Cortex of kidney (tissue), 1 donor: ENCODE data around the gene VDAC1.
"Not testable (repeated sequence)": the region's sequence is repeated elsewhere in the genome, so short reads cannot be mapped to it uniquely, and the experiment has no call there.

Experiments
- DNase-seq: peaks from one replicate; lab custom pipeline; 2025; lab: John Stamatoyannopoulos, UW

Gene VDAC1

GRCh38 chr5:133967698-133968203 lies 37.0 kb downstream of the VDAC1 start:
- no peak for DNase-seq

DNA sequence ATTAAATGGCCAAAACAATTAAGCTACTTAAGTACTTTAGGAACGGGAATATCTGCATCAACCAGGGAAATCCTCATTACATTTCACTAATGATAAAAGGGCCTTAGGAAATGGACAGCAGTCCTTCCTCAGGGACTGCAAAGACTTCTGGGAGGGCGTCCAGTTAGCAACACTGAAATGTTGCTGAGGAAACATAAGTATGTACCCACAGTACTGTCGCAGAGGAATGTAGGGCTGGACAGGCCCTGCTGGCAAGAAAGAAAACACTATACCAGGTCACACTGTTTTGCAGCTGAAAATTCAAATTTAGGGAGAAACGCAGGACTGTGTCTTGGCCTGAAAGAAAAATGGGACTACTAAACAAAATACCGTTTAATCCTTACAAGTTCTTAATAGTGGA lies 37.7 kb downstream of the VDAC1 start:
- DNase-seq = no peak

DNA sequence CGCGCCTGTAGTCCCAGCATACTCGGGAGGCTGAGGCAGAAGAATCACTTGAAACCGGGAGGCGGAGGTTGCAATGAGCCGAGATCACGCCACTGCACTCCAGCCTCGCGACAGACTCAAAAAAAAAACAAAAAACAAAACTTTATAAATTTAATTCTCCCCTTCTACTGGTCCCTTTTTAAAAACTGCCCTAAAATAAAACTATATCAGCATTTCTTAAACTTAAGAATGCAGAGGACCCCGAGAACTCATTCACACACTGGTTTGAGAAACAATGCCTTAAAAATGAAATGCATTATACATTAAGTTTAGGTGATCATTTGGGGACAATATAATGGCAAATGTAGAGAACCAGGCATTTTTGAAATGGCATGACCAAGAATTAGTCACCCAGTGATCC lies 38.7 kb downstream of the VDAC1 start:
- no peak for DNase-seq

GRCh38 chr5:133963493-133964128 lies 41.2 kb downstream of the VDAC1 start:
- no peak for DNase-seq

- DNase-seq = no peak
Observed at GRCh38 chr5:133962801-133963476, 41.8 kb downstream of the VDAC1 start.

- no peak for DNase-seq
Observed at GRCh38 chr5:133962131-133962530, 42.6 kb downstream of the VDAC1 start.

DNA sequence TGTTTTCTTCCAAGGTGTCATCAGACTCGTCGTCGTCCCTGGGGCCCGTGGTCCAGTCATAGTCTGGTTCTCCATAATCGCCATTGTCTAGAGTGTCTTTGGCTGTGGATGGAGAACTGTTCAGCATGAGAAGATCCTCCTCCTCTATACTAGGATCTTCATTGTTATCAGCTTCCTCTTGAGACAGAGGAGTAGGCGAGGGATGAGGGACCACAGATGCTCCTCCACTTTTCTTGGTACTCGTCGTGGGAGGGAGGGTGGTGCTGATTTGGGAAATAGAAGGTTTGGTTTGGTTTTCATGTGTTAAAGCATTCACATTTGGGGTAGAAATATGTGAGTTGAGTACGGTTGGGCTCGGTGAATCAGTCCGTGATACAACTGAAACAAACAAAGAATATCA lies 45.1 kb downstream of the VDAC1 start:
- no peak for DNase-seq

GRCh38 chr5:133957591-133957990 lies 47.2 kb downstream of the VDAC1 start:
- DNase-seq = no peak

DNA sequence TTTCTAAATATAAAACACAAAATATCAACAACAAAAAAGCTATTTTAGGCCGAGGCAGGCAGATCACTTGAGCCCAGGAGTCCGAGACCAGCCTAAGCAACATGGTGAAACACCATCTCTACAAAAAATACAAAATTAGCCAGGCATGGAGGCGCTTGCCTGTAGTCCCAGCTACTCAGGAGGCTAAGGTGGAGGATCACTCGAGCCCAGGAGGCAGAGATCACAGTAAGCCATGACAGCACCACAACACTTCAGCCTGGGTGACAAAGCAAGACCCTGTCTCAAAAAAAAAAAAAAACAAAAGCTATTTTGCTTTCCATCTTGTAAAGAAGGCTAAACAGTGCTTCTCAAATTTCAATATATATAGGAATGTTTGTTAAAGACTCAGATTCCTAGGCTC lies 47.7 kb downstream of the VDAC1 start:
- no peak for DNase-seq

- DNase-seq = not testable (repeated sequence)
Observed at GRCh38 chr5:133956196-133956595, 48.6 kb downstream of the VDAC1 start.

DNA sequence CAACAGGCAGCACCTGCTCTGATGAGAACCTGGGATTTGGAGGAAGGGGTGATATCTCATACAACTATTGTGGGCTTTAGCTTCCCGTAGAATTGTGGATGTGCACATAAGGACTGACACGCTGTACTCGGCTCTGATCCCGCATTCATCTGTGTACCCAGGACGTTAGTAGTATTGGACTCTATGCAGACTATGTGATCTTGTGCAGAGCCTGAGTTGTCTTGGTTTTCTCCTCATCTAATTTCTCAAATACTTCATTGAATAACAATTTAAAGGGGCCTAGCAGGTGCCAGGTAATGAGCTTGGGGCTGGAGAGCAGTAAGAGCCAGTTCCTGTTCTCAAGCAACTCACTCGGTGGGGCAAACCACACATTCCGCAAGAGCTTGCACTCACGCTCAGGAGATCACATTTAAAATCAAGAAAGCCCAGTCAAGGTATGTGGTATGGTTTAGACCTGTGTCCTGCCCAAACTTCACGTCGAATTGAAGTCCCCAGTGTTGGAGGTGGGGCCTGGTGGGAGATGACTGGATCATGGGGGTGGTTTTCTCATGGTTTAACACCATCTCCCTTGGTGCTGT lies 51.1 kb downstream of the VDAC1 start:
- DNase-seq = no peak

DNA sequence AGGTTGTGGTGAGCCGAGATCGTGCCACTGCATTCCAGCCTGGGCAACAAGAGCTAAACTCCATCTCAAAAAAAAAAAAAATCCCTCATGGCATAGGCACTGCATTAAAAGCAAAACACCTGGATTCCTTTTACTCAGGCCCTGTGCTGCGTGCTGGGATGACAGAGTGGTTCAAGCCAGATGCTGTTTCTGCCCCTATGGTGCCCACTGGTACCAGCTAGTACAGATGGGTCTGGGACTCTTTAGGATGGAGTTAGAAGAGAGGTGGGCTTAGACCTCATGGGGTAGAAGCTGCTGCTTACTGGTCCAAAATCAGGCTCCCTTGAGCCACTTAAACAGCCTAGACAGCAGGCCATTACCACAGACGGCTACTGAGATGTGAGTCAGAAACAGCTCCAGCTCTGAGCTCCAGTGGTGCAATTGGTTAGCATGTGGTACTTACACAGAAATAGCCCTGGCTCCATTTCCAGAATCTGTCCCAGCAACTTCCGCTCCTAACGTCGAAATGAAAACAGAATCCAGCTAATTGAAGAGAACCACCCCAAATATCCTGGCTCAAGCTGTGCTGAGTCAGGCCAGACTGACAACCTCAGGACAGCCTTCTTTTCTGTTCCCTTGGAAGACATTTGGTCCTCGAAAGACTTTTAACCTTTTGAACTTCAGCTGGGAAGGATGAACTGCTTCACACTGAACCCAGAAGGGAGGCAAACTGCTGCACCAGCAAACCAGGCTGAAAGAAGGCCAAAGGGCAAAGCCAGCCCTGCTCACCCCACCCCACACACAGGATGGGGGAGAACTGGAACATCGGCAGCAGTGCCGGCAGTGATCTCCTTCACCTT lies 51.8 kb downstream of the VDAC1 start:
- DNase-seq = no peak

- DNase-seq = no peak
Observed at GRCh38 chr5:133950821-133951612, 53.8 kb downstream of the VDAC1 start.

GRCh38 chr5:133948721-133949120 lies 56.1 kb downstream of the VDAC1 start:
- no peak for DNase-seq

DNA sequence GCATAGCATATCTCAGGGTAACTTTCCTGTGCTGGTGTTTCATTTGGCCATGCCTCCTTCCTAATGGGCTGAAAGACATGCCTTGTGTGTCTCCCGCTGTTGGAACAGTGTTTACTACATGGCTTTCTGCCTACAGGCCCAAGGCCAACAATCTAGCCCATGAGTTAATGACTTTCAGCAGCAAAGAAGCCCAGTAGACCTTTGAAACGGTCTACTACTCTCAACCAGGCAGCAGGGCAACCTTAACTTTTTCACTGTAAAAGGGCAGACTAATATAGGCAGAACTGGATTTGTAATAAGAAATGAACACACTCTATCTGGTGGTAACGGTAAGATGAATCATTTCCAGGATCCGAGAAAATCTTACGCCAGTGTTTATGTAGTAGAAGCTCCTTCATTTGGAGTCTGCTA lies 57.3 kb downstream of the VDAC1 start:
- DNase-seq = no peak

DNA sequence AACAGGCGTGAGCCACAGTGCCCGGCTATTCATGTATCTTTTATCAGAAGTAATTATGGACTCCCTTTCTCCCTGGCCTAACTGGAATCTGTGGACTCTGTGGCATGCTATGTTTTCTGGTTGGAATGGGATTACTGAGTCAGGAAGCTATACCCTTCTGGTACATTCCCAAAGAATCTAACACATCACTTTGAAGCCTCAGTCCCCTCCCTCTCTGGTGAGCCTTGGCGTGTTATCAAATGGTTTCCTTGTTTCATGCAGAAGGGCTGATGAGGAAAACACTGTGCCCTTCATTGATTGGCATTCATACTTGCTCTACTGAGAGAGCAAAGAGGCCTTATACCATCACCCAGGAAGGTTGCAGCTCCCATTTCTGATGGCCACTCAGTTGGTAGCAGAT lies 59.2 kb downstream of the VDAC1 start:
- DNase-seq = no peak

DNA sequence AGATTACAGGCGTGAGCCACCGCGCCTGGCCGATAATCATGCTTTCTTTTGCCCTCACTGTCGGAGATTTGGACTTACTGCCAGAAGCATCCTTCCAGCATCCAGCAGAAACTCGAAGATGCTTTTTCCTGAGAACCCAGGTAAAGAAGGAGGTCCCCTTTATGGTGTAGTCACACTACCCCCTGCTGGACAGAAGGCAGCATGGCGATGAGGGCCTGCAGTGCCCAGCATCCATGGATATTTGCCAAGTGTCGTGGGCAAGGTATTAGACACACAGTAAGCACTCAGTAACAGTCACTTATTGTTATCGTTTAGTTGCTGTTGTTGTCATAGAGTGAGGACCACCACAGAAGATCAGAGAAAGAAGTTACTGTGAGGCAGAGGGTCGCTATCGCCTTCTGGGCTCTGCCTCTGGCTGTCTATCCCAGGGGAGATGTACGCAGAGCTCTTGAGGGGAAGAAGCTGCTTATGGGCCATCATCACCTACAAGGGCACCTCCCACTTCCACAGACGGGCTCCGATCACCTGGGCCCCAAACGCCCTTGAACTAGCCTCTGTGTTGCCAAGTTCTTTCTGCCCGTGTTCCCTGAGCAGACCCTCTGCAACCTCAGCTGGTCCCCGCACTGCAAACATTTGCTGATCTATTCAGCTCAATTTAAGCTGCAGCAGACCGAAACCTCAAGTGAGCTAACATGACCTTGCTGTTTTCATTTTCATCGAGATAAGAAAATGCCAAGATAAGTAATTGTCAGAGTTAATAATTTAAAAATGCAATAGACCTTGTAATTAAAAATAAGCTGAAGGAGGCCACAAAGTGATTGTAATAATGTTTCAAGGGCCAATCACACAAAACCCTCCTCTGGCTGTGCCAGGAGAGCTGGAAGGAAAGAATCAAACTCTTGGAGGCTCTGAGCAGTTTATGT lies 60.3 kb downstream of the VDAC1 start:
- DNase-seq = no peak

DNA sequence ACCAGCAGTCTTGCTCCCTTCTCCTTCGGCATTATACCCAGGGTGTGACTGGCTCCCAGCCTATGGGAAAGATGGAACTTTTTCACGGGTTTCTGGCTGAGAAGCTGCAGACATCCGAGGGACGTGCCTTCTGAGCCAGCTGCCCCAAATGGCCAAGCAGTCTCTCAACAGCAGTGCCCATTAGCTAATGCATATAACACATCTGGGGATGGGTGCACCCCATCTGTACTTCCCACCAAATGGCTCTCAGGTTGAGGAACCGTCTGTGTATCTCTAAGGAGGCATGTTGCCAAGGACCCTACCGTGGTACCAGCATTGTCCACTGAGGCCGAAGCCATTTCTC lies 61.3 kb downstream of the VDAC1 start:
- DNase-seq = no peak

DNA sequence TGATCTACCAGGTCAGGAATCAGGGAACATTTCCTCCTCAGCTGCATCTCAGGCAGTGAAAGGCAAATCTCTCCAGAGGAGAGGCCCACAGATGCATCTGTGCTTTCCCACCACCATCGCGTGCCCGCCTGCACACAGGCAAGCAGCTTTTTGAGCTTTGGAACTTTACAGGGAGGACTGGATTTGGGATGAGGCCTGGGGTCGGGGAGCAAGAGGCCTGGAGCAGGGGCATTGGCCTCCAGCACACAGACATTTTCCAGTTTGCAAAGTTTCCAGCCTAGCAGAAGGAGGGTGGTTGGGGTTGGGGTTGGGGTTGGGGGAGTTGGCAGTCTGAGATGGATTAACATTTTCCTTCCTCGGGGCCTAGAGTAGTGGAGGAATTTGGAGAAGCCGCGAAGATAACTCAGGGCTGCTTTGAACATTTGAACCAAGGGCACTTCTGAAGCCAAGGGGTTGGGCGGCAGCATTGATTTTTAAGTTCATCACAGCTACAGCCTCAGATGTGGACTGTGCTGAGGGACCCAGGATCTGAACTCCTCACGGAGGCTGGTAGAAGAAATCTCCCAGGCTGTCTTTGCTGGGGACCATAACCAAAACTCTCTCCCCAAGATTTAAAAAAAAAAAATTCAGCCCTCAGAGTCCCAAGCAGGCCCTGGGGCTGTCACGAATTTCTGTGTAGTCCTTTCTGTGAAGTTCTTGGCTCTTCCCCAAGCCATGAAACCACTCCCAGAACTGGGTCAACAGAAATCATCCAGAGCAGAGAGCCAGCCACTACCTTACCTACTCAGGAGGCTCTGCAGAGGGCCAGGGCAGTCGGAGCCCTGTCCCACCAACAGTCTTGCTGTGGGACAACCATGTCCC lies 61.9 kb downstream of the VDAC1 start:
- no peak for DNase-seq
